ENCODE results near the gene PRKD1.
A peak's percentile ranks its signal among the peaks of the same experiment; 100 is the strongest.

PRKD1 gene

DNA sequence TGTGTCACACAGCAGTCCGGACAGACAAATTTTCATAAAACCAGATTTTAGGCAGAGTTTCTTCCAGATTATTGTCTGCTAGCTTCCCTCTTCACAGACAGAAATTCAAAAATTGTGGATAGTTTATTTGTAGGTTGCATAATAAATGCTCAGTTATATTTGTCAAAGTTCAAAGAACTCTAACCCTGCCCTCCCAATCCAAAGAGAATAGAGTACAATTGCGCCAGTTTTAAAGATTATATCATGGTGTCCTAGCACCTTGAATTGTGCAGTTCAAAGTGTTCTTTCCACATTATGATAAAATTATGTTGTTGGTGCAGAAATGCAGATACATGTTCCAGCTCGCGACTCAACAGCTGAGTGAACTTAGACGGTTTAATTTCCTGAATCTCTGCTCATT is 263.1 kb downstream of the PRKD1 start:
- no peak for DNase-seq

DNA sequence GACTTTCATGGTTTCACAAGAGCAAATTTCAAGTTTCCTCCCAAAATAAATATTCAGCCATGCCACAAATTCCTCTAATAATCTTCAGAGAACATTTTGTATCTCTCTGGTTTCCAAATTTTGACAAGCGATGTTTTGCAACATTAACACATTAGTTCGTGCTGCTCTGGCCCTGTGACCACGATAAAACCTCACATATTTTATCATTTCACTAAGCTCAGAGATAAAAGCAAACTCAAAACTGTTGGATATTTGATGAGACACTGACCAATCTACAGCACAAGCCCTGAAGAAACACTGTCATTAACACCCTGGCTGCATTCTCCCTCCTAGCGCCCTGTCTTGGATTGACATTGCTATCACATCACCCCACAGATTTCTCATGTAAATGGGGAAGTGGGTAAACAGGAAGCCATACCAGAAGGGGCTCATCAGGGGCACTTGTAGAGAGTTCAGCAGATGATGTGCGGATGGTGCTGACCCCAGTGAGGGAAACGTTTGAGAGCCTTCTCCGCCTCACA is 264.3 kb downstream of the PRKD1 start:
- DNase-seq: no peak

DNA sequence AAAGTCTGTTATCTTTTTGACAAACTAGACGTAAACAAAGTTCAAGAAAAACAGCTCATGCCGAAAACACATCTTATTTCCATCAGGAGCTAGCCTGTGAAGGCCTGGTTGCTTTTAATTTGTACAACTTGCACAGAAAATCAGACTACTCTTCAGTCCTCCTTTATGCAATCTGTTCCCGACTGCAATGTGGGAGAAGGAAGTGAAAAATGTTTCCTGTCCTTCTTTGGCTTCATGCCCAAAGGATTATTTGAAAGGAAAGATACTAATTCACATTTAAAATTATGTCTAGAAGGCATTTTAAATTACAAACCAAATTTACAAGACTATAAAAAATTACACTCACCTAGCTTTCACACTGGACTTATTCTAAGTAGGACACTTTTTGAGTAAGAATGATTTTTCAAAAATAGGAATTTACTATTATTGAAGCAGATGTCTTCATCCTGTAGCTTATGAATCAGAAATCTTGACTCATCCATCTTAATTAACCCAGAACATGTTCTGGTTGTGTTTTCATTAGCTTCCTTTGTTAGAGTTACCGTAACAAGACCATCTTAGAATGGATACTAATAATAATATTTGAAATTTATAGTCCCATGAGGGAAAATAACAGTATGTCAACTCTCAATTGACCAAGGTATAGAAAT is 272.6 kb downstream of the PRKD1 start:
- no peak for DNase-seq

DNA sequence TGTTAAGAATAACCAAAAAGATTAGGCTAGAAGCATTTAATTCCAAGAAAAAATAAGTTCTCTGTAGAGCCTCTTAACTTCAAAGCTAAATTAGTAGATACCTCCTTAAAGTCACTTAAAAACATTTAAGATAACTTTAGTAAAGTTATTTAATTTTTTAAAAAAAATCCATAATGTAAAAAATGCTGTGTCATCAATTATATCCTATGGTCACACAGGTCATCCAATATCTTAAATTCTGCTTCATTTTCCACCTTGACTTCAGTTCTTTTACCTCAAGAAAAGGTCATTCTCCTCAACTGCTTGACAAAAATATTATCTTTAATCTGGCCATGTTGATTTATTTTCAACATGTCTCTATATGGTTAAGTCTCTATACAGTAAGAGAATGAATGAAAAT is 274.3 kb downstream of the PRKD1 start:
- no peak for DNase-seq

DNA sequence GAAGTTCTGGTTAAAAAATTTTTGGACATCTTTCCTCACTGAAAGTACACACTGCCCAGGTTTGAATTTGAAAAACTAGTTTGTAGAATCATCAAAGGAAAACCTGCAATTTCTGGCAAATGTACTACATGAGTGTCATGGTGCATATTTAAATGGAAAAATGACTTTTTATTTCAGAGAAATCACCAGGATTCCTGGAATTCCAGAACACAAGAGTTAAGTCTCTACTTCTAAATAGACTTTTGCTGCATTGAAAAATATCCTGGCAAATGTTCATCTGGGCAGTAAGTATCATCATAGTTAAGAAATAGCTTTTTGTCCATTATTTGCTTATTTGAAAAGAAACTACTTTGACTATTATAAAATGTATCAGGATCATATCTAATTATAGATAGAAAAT is 275.1 kb downstream of the PRKD1 start:
- DNase-seq: no peak

DNA sequence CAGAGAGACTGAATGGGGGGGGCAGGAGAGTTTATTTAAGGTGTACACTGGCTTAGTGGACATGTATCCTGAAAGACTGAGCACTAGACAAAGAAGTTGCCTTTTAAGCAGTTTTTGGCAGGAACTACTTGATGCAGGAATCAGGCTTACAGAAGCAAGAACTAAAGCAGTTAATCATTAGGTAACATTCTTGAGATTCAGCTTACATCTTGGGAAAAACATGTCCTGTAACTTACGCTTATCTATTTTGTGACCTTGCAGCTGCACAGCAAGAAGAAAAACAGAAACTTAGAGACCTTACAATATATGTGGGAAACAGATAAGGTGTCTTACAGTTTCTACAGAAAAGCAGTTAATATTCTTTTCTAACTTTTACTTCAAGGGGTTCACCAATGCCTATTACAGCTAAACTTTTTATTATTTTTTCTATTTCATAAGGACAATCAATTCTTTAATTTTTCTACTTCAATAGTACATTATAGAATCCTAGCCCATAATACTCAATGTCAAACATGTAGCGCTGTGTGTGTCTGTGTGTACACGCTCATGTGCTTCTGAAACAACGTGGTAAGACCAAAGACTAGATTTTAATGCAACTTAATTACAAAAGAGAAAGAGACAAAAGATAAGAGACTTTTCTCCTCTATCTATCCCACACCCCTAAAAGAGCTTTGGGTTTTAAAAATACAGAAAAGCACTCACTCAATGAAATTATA is 276.9 kb downstream of the PRKD1 start:
- no peak for DNase-seq

DNA sequence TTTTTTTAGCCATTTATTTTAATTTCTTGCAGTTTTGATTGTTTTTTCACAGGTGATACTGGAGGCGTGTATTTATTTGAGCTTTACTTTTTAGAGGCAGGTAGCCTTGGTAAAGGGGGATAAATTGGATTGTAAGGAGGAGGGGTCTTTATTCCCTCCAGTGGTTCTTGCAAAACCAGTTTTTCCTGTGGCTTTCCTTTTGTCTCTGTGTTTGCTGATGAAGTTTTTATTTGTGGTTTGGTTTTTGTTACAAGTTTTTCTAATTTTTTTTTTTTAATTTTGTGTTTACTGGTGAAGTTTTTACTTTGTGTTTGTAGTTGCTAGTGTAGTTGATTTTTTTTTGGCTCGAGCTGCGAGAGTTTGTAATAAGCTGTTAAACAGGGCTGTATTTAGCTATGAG is 278.5 kb downstream of the PRKD1 start:
- DNase-seq: peak; percentile 23

DNA sequence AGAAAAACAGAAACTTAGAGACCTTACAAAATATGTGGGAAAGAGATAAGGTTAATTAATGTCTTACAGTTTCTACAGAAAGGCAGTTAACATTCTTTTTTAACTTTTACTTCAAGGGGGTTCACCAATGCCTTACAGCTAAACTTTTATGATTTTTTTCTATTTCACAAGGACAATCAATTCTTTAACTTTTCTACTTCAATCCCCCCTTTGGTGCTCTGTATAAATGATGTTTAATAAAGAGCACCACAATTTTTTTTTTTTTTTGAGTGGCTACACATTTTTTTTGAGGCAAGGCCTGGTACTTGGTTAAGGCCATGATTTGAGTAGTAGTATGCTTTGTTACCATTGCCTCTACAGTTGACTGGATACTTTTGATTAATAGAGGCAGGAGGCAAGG is 279.6 kb downstream of the PRKD1 start:
- no peak for DNase-seq

DNA sequence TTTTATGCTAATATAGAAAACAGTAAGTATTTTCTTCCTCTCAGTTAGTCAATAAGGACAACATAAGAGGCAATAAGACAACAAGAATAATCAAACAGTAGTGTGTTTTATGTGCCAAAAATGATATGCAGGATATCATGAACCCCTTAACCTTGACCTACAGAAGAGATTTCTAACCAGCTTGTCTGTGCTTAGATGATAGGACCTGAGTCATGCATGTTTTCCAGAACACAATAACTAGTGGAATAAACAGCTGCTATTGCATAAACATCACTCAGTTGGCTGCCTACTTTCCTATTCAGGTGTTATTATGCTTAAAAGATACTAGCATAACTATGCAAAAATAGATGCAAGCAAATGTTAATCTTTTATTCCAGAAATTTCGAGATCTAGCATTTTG is 282.5 kb downstream of the PRKD1 start:
- DNase-seq: no peak

DNA sequence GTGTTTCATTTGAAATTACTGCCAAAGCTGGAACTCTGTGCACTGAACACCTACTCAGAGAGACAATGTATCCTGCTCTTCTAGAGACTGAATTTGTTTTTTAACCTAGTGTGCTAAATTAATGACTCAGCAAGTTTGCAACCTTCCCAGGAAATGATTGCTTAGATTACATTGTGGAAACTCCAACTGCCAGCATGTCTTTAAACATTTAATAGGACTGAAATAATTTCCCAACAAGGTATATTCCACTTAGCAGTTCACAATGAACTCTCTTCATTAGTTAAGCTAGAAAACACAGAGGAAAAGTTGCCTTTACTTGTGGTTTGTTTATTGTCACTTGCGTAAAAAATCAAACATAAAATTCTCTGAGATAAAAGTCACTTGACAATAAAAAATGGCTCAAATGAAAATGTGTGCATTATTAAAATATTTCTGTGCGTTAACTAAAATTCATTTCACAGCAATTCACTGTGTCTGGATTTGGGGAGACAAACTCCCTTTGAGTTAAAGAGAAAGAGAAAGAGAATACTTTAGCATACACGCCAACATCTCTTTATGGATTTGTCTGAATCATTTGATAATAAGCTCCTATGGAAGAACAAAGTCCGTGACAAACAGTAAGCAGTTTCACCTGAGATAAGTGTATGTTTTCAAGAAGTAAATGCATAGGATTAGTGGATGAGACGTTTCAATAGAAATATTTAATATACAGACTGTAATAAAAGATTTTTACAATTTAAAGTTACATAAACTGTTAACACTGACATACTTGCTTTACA is 284.0 kb downstream of the PRKD1 start:
- no peak for DNase-seq

DNA sequence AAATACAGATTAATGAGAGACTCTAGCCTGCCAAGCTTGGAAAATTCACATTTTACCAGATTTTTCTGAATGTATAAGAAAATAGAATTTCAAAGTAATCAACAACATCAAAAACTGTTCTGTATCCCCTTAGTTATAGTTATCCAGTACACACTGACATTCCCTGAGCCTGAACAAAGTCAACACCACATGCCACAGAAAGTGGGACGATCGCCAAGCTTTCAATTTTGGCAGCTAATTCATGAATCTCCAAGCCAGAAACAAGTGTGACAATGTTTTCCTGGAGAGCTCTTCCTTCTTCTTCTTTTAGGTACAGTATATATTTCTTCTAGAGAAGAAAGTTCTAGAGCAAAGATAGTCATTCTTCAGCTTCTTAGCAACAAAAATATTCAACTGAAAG is 290.2 kb downstream of the PRKD1 start:
- peak; percentile 97 for DNase-seq

DNA sequence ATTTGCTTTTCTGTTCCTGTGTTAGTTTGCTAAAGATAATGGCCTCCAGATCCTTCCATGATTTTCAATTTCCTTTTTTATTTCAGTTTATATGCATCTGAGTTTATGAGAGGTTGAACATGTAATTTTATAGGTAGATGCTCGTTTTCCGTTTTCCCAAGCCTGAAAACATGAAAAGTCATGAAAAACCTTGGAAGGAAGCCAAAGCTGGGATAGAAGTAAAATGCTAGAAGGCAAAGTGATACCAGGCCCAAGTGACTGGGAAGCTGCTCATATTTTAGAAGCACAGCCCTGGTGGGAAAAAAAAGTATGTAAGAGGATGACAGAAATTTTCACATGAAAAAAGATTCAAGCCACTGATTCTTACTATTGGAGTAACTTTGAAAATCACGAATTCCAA is 290.8 kb downstream of the PRKD1 start:
- DNase-seq: peak; percentile 85

DNA sequence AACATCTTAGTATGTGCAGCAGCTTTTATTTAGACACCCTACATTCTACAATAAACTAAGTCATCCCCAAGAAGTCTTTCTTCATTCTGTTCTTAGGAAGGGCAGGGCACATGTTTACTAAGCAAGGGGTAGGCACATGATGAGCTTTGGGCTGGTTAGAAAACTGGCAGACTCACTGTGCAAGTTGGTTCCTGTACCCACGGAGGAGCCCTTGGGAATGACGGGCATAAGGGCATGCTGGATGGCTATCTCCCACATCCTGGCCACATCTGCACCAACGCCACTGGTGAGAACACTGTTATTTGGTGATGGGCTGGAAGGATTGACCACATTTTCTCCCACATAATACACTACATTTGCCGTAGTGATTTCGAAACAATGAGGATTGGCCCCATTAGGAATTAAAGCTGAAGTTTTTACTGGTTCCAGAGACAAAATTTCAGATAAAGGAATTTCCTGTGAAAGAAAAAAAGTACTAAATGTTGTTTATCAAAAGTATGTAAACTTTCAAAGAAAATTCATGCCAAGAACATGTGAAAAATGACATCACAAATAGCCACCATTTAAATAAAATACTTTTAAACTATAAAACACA is 297.0 kb downstream of the PRKD1 start:
- no peak for DNase-seq

DNA sequence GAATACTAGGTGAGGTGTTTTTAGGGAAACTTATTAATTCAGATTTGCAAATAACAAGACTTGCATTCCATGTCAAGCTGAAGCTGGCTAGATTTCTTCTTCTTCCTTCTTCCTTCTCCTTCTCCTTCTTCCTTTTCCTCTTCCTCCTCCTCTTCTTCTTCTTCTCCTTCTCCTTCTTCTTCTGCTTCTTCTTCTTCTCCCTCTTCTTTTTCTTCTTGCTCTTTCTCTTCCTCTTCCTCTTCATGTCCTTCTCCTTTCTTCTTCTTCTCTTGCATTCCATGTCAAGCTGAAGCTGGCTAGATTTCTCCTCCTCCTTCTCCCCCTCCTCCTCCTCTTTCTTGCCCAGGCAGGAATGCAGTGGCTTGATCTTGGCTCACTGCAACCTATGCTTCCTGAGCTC is 297.8 kb downstream of the PRKD1 start:
- DNase-seq: no peak

DNA sequence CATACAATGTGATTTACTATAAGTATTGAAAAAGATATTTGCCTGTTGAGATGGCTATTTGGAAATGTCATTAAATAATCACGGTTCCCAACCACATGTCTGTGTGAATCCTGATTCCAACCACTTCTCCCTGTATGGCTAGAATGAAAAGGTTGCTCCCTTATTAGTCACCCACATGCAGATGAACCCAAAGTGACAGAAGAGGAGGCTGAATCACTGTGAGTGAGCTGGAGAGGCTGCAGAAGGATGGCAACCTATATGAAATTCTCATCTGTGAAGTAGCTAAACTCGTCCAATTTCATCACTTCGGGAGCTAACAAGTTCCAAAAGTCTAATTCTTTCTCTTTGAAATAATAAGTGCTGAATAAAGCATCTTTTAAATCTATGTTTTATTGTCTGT is 300.5 kb downstream of the PRKD1 start:
- no peak for DNase-seq

DNA sequence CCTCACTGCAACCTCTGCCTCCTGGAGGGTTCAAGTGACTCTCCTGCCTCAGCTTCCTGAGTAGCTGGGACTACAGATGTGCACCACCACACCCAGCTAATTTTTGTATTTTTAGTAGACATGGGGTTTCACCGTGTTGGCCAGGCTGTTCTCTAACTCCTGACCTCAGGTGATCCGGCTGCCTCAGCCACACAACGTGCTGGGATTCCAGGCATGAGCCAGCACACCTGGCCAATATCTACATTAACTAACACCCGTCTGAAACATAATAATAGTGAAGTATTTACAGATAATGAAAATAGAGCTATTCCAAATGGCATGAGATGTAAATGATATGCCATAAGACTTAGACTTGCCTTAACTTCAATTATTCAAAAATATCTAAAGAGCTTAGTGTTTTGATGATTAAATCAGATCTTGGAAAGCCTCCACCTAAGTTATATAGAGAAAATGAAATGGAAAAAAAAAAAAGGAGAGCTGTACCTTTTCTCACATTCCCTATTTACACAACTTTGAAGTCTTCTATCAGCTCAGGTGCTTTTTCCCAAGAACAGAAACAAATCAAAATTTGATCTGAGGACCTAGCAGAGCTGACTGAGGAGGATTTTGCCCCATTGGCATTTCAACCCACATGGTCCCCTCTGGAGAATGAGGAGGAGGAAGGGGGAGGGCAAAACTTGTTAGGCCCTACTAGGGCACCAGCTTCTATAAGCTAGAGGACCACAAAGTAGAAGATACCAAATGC is 309.2 kb downstream of the PRKD1 start:
- DNase-seq: no peak

DNA sequence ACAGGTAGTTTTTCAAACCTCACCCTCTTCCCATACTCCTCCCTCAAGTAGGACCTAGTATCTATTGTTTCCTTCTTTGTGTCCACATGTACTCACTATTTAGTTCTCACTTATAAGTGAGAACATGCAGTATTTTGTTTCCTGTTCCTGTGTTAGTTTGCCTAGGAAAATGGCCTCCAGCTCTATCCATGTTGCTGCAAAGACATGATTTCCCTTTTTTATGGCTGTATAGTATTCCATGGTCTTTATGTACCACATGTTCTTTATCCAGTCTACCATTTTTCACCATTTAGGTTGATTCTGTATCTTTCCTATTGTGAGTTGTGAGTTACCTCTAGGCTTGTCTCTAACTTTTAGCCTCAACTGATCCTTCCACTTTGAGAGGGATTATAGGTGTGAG is 310.7 kb downstream of the PRKD1 start:
- DNase-seq: no peak

DNA sequence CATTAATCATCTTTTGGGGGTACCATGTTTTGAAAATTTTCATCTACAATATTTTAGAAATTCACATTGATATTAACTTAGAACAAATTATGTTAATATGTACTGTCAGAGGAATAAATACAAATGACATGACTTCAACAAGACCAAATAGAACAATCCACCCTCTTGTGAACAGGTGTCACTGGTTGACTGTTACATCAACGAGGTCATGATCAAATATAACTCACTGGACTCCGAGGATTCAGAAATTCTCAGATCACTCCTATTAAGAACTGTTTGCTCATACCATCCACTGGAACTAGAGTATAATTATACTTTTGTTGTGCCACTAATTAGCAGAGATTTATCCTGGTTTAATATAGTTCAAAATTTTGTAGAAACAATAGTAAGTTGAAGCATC is 318.8 kb downstream of the PRKD1 start:
- no peak for DNase-seq

DNA sequence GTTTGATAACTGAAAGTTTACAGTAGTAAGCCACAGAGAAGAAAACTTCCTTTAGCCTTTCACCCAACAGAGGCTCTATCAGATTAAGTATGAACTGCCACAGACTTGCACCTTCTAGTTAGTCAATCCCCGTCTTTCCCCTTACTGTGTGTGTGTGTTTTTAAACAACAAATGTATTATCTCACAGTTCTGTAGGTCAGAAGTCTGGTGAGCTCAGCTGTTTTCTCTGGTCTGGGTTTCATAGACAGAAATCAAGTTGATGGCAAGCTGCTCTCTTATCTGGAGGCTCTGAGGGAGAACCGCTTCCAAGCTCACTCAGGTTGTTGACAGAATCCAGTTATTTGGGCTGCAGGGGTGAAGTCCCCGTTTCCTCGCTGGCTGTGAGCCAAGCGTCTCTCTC is 320.5 kb downstream of the PRKD1 start:
- DNase-seq: no peak

DNA sequence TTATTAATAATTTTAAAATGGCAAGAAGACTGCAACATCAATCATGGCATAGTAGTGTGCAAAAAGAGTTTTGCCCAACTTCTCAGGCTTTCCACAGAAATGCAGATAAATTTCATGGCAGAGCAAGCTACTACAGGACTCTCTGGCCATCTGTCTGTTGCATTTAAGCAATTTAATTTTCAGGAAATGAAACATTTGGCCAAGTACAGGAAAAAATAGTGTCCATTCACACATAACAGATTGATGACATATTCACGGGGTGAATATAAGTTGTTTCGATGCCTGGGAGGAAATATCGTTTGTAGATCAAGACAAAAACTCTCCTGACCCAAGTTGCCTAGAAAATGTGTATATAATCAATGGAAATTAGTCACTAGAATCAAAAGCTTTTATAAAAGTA is 324.0 kb downstream of the PRKD1 start:
- no peak for DNase-seq

DNA sequence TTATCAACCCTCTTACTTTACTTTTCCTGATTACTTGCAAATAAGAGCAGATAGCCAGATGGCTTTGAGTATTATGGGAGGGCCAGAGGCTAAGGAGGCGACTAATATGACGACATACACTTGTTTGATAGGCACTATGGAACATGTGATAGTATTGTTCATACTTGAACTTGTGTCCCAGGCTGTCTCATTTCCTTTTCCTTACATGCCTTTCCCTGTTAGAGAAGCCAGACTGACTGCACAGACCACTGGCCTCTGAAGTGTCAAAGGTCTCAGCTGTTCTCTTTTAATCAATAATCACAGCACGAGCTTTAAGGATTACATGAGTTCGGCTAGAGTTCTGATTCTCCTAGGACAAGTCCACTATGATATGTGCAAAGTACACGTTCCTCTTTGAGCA is 326.0 kb downstream of the PRKD1 start:
- no peak for DNase-seq

DNA sequence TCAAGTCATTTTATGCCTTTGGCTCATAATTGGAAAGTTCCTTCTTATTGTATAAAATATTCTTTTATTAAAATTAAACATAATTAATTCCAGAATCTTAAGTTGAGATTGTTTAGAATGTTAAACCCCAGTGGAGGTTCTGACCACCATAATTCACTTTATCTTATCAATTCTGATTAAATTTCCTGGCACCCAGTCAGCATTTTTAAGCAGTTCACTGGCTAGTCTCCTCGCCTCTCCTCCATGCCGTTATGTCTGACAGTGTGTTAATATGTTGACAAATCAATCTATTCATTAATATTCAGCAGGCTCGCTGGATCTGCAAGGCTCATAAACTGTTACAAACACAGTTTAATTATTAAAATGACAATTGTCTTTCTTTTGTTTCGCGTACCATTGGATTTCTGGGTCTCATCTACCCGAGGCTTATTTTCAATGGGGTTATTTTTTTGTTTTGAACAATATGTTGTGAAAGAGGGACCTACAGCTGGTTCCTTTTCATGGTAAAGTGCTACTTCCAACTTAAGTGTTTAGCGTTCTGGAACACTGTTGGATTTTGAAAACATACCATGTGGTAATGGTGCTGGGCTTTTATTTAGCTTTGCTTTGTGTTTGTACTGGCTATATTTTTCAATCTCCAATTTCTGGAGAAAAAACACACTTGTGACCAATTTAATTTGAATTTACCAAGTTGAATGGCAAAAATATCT is 339.7 kb downstream of the PRKD1 start:
- DNase-seq: peak; percentile 75

Data from DMS79 treated with DMSO at 0.1 percent for 48 hours (cell line).